ENCODE data around the gene TGM5.

DNA sequence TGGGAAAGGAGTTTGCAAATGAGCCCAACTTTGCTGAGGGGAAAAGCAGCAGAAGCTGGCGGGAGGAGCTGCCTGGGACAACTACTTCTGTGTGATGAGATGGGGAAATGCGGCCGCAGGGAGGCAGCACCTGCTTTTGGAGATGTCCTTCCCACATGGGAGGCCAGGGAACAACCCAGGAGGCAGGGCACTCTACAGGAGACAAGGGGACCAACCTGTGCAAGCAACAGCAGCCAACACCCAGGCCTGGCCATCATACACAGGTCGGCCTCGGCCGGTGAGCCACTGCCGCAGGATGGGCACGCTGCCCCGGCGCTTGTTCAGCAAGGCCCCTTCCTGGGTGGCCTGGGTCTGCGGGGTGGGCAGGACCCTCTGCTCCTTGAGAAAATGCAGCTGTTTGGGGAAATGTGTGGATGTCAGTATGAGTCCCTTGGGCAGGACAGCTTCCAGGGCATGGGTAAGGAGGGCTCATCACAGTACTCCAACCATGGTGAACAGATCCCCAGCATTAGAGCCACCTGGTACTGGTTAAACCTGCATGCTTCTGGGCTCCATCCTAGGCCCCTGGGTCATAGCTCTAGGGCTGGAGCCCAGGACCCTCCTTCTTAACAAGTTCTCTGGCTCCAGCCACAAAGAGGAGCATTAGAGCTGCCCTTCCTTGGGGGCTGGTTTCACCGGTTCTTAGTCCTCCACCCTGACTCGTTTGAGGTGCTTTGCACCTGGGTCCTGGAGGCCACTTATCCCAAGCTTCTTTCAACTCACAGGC lies 57.5 kb downstream of the TGM5 start:
- TF ChIP-seq, protein P1, sequence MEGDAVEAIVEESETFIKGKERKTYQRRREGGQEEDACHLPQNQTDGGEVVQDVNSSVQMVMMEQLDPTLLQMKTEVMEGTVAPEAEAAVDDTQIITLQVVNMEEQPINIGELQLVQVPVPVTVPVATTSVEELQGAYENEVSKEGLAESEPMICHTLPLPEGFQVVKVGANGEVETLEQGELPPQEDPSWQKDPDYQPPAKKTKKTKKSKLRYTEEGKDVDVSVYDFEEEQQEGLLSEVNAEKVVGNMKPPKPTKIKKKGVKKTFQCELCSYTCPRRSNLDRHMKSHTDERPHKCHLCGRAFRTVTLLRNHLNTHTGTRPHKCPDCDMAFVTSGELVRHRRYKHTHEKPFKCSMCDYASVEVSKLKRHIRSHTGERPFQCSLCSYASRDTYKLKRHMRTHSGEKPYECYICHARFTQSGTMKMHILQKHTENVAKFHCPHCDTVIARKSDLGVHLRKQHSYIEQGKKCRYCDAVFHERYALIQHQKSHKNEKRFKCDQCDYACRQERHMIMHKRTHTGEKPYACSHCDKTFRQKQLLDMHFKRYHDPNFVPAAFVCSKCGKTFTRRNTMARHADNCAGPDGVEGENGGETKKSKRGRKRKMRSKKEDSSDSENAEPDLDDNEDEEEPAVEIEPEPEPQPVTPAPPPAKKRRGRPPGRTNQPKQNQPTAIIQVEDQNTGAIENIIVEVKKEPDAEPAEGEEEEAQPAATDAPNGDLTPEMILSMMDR (IDR thresholded peaks at IDR 0.05): no peak
- no peak for TF ChIP-seq POLR2A (IDR thresholded peaks at IDR 0.05)
- no peak for TF ChIP-seq POLR2AphosphoS5 (IDR thresholded peaks at IDR 0.05)
- TF ChIP-seq EP300 (IDR thresholded peaks at IDR 0.05): no peak

Data from gastroesophageal sphincter (tissue), 3 donors.